CD8-positive, alpha-beta memory T cell (primary cell): ENCODE data around the gene ZW10. TPM values are rescaled to one million over a fixed set of nuclear protein-coding genes. Genes with fewer than 3 reads are reported as not detected.

Experiments
- CTCF ChIA-PET: fragments of 350-600 bp; sonication (Branson Sonifier 250); formaldehyde crosslinking; loops from one replicate; lab custom pipeline; 2021; ENCODE audit warnings: antibody characterized with exemption; lab: Charles Lee
- POLR2A ChIA-PET: fragments of 350-600 bp; sonication (Branson Sonifier 250); formaldehyde crosslinking; loops from one replicate; lab custom pipeline; 2021; ENCODE audit warnings: antibody characterized with exemption; lab: Charles Lee
- DNase-seq, 5 donors: peaks; one replicate each; pipeline versions ENCODE4 v3.0.0 to v3.0.0-alpha.2; 2020 to 2022; ENCODE audit warnings: mixed read lengths in 1 of 5
- H3K27ac ChIP-seq: one replicate; pipeline ENCODE4 v1.7.0; 2013; ENCODE audit warnings: low read depth, mild to moderate bottlenecking, low read length, moderate library complexity
- H3K27me3 ChIP-seq: 2 replicates; pipeline ENCODE4 v1.7.0; 2013; ENCODE audit warnings: low read length, mild to moderate bottlenecking; ENCODE audit not compliant: insufficient read depth, poor library complexity, severe bottlenecking
- H3K36me3 ChIP-seq: 2 replicates; pipeline ENCODE4 v1.7.0; 2013; ENCODE audit warnings: mild to moderate bottlenecking, low read length, moderate library complexity; ENCODE audit not compliant: insufficient read depth
- H3K4me1 ChIP-seq: 2 replicates; pipeline ENCODE4 v1.7.0; 2013; ENCODE audit warnings: mild to moderate bottlenecking, low read length, moderate library complexity; ENCODE audit not compliant: insufficient read depth
- H3K4me3 ChIP-seq: 2 replicates; pipeline ENCODE4 v1.7.0; 2013; ENCODE audit warnings: mild to moderate bottlenecking, low read length
- H3K9me3 ChIP-seq: 2 replicates; pipeline ENCODE4 v1.7.0; 2013; ENCODE audit warnings: mild to moderate bottlenecking, low read length
- H3K27ac Mint-ChIP-seq, 8 donors: one replicate each; pipeline ENCODE4 v1.8.0; 2020 to 2021; ENCODE audit warnings: mixed read lengths in 8 of 8, mild to moderate bottlenecking in 6 of 8, inconsistent platforms in 3 of 8, moderate library complexity in 3 of 8
- H3K27me3 Mint-ChIP-seq, 2 donors: one replicate each; pipeline ENCODE4 v1.8.0; 2020 to 2021; ENCODE audit warnings: mixed read lengths in 2 of 2, mild to moderate bottlenecking in 1 of 2, moderate library complexity in 1 of 2
- H3K36me3 Mint-ChIP-seq, 3 donors: one replicate each; pipeline ENCODE4 v1.8.0; 2020 to 2021; ENCODE audit warnings: mixed read lengths in 3 of 3, inconsistent platforms in 1 of 3, mild to moderate bottlenecking in 1 of 3
- H3K4me1 Mint-ChIP-seq, 3 donors: one replicate each; pipeline ENCODE4 v1.8.0; 2020 to 2021; ENCODE audit warnings: mixed read lengths in 3 of 3, inconsistent platforms in 1 of 3, mild to moderate bottlenecking in 1 of 3
- H3K4me3 Mint-ChIP-seq, 7 donors: one replicate each; pipeline ENCODE4 v1.8.0; 2020 to 2021; ENCODE audit warnings: mixed read lengths in 7 of 7, mild to moderate bottlenecking in 6 of 7, moderate library complexity in 4 of 7, inconsistent platforms in 2 of 7
- H3K9me3 Mint-ChIP-seq, 5 donors: one replicate each; pipeline ENCODE4 v1.8.0; 2020 to 2022; ENCODE audit warnings: mixed read lengths in 5 of 5, mild to moderate bottlenecking in 3 of 5, moderate library complexity in 2 of 5, inconsistent platforms in 1 of 5
- polyA plus RNA-seq: library from polyadenylated mRNA; unstranded; fragments of 300-500 nt; fragmentation: Illumina TruSeq; gene quantifications from one replicate; pipeline ENCODE4 v1.2.3, GENCODE V29; 2021
- total RNA-seq, 2 experiments: library from RNA; stranded (reverse); gene quantifications; one replicate each; pipeline ENCODE4 v1.2.3, GENCODE V29; 2021

The ZW10 gene
- total RNA-seq (10 to 100 TPM; 21.3 to 24.7 TPM), polyA plus RNA-seq (15.5 TPM)

GRCh38 chr11:113773416-113774173 lies at the start of gene ZW10:
ZW10 (minus strand) TSS chr11:113773692; CDS start chr11:113773666, 26 bp downstream.
- H3K4me3 ChIP-seq = peak within 1 kb of the TSS; percentile 96
- H3K27me3 ChIP-seq = no peaks in the 10 kb centered on the region
- H3K9me3 ChIP-seq = no peaks in the 10 kb centered on the region
- Mint-ChIP-seq H3K27me3 (peaks cover 1 to 3% of the 10 kb centered on the region in 2 donors), H3K36me3 (peaks cover 0 to 24% (median 1%) of the 10 kb centered on the region in 3 donors), H3K4me3 (peak within 1 kb of the TSS; percentile 97 to 99 (median 98)), H3K9me3 (no peaks in the 10 kb centered on the region), H3K4me1 (peaks cover 26 to 35% (median 32%) of the 10 kb centered on the region in 3 donors), H3K27ac (peak within 1 kb of the TSS; percentile 85 to 99 (median 96))
- ChIA-PET POLR2A (no interaction called here), CTCF (interaction anchor here (0.8 to 1.6 kb wide), 5 partner anchors 8 to 467 kb away, joined by 3 to 6 read pairs (median 3); no protein-coding TSS in a partner anchor)
- peak; percentile 90 to 93 (median 90) for DNase-seq
- H3K36me3 ChIP-seq = no peaks in the 10 kb centered on the region
- peak within 1 kb of the TSS; percentile 77 for H3K27ac ChIP-seq
- H3K4me1 ChIP-seq = peaks cover 11% of the 10 kb centered on the region

- Histone ChIP-seq H3K27me3 (no peaks in the 10 kb centered on the region), H3K36me3 (peaks cover 15% of the 10 kb centered on the region), H3K27ac (no peak overlapping the region), H3K9me3 (no peaks in the 10 kb centered on the region), H3K4me1 (no peaks in the 10 kb centered on the region), H3K4me3 (no peak overlapping the region)
- ChIA-PET CTCF (no interaction called here), POLR2A (no interaction called here)
- DNase-seq = no peak
- Mint-ChIP-seq H3K4me1 (peaks cover 0 to 3% (median 0%) of the 10 kb centered on the region in 3 donors), H3K4me3 (no peak overlapping the region), H3K27me3 (no peaks in the 10 kb centered on the region), H3K36me3 (peaks cover 16 to 65% (median 21%) of the 10 kb centered on the region in 3 donors), H3K9me3 (no peaks in the 10 kb centered on the region), H3K27ac (no peak overlapping the region)
Observed at GRCh38 chr11:113818426-113818825, 44.9 kb upstream of the ZW10 start.

GRCh38 chr11:113817626-113818025 lies 44.1 kb upstream of the ZW10 start:
- CTCF ChIA-PET = no interaction called here
- peaks cover 9% of the 10 kb centered on the region for H3K36me3 ChIP-seq
- H3K4me3 Mint-ChIP-seq = no peak overlapping the region

GRCh38 chr11:113817162-113817561 lies 43.7 kb upstream of the ZW10 start:
- no peaks in the 10 kb centered on the region for H3K9me3 Mint-ChIP-seq
- peaks cover 0 to 3% (median 0%) of the 10 kb centered on the region in 3 donors for H3K4me1 Mint-ChIP-seq
- Histone ChIP-seq H3K27ac (no peak overlapping the region), H3K4me1 (no peaks in the 10 kb centered on the region), H3K4me3 (no peak overlapping the region), H3K27me3 (no peaks in the 10 kb centered on the region), H3K36me3 (peaks cover 9% of the 10 kb centered on the region), H3K9me3 (no peaks in the 10 kb centered on the region)
- peaks cover 12 to 68% (median 17%) of the 10 kb centered on the region in 3 donors for H3K36me3 Mint-ChIP-seq
- POLR2A ChIA-PET = no interaction called here
- H3K27ac Mint-ChIP-seq = peak overlapping the region in 1 of 8 donors; percentile 66
- no peaks in the 10 kb centered on the region for H3K27me3 Mint-ChIP-seq
- CTCF ChIA-PET = no interaction called here
- no peak overlapping the region for H3K4me3 Mint-ChIP-seq
- DNase-seq = no peak

More at GRCh38 chr11:113817626-113818025, 44.1 kb upstream of the ZW10 start:
- no peaks in the 10 kb centered on the region for H3K9me3 Mint-ChIP-seq
- Histone ChIP-seq H3K4me1 (no peaks in the 10 kb centered on the region), H3K27ac (no peak overlapping the region), H3K27me3 (no peaks in the 10 kb centered on the region), H3K9me3 (no peaks in the 10 kb centered on the region), H3K4me3 (no peak overlapping the region)
- POLR2A ChIA-PET = no interaction called here
- H3K27me3 Mint-ChIP-seq = no peaks in the 10 kb centered on the region
- H3K27ac Mint-ChIP-seq = peak overlapping the region in 2 of 8 donors; percentile 45 to 66
- peaks cover 12 to 67% (median 18%) of the 10 kb centered on the region in 3 donors for H3K36me3 Mint-ChIP-seq
- no peak for DNase-seq
- peaks cover 0 to 3% (median 0%) of the 10 kb centered on the region in 3 donors for H3K4me1 Mint-ChIP-seq

GRCh38 chr11:113814181-113814580 lies 40.7 kb upstream of the ZW10 start:
- POLR2A ChIA-PET = no interaction called here

GRCh38 chr11:113808931-113809330 lies 35.4 kb upstream of the ZW10 start:
- H3K27me3 Mint-ChIP-seq = no peaks in the 10 kb centered on the region
- ChIA-PET CTCF (no interaction called here), POLR2A (no interaction called here)
- peaks cover 0 to 83% (median 25%) of the 10 kb centered on the region in 3 donors for H3K36me3 Mint-ChIP-seq
- no peaks in the 10 kb centered on the region for H3K9me3 ChIP-seq
- peak overlapping the region in 1 of 8 donors; percentile 61 for H3K27ac Mint-ChIP-seq
- H3K4me1 ChIP-seq = no peaks in the 10 kb centered on the region
- H3K27ac ChIP-seq = no peak overlapping the region
- H3K36me3 ChIP-seq = peaks cover 21% of the 10 kb centered on the region
- no peak overlapping the region for H3K4me3 Mint-ChIP-seq
- H3K27me3 ChIP-seq = no peaks in the 10 kb centered on the region
- DNase-seq = no peak
- H3K4me3 ChIP-seq = no peak overlapping the region
- no peaks in the 10 kb centered on the region for H3K9me3 Mint-ChIP-seq
- no peaks in the 10 kb centered on the region for H3K4me1 Mint-ChIP-seq

More at GRCh38 chr11:113814181-113814580, 40.7 kb upstream of the ZW10 start:
- Mint-ChIP-seq H3K4me1 (peaks cover 0 to 3% (median 0%) of the 10 kb centered on the region in 3 donors), H3K27me3 (no peaks in the 10 kb centered on the region), H3K36me3 (peaks cover 0 to 63% (median 19%) of the 10 kb centered on the region in 3 donors), H3K9me3 (no peaks in the 10 kb centered on the region), H3K4me3 (no peak overlapping the region), H3K27ac (peak overlapping the region in 2 of 8 donors; percentile 9 to 10)
- Histone ChIP-seq H3K4me1 (no peaks in the 10 kb centered on the region), H3K27ac (no peak overlapping the region), H3K36me3 (no peaks in the 10 kb centered on the region), H3K27me3 (no peaks in the 10 kb centered on the region), H3K4me3 (no peak overlapping the region), H3K9me3 (no peaks in the 10 kb centered on the region)
- no peak for DNase-seq
- CTCF ChIA-PET = no interaction called here

- Histone ChIP-seq H3K4me3 (no peak overlapping the region), H3K27ac (no peak overlapping the region), H3K9me3 (no peaks in the 10 kb centered on the region), H3K27me3 (no peaks in the 10 kb centered on the region), H3K36me3 (peaks cover 34% of the 10 kb centered on the region), H3K4me1 (no peaks in the 10 kb centered on the region)
- H3K9me3 Mint-ChIP-seq = no peaks in the 10 kb centered on the region
- no peaks in the 10 kb centered on the region for H3K27me3 Mint-ChIP-seq
- CTCF ChIA-PET = interaction anchor here (1.2 to 2.3 kb wide), 4 partner anchors 10 to 457 kb away, joined by 3 to 8 read pairs (median 4); no protein-coding TSS in a partner anchor
- peak overlapping the region in 2 of 8 donors; percentile 34 to 66 for H3K27ac Mint-ChIP-seq
- POLR2A ChIA-PET = no interaction called here
- peaks cover 3 to 85% (median 33%) of the 10 kb centered on the region in 3 donors for H3K36me3 Mint-ChIP-seq
- DNase-seq = no peak
- H3K4me3 Mint-ChIP-seq = no peak overlapping the region
- H3K4me1 Mint-ChIP-seq = no peaks in the 10 kb centered on the region
Observed at GRCh38 chr11:113806406-113806805, 32.9 kb upstream of the ZW10 start.

GRCh38 chr11:113805640-113806039 lies 32.1 kb upstream of the ZW10 start:
- no peaks in the 10 kb centered on the region for H3K27me3 ChIP-seq
- no peaks in the 10 kb centered on the region for H3K9me3 ChIP-seq
- H3K36me3 Mint-ChIP-seq = peaks cover 3 to 88% (median 37%) of the 10 kb centered on the region in 3 donors
- ChIA-PET CTCF (interaction anchor here (1.2 to 2.3 kb wide), 4 partner anchors 9 to 457 kb away, joined by 3 to 8 read pairs (median 4); no protein-coding TSS in a partner anchor), POLR2A (no interaction called here)
- H3K27ac ChIP-seq = no peak overlapping the region
- H3K4me3 Mint-ChIP-seq = no peak overlapping the region
- peaks cover 34% of the 10 kb centered on the region for H3K36me3 ChIP-seq
- no peaks in the 10 kb centered on the region for H3K9me3 Mint-ChIP-seq
- H3K4me1 ChIP-seq = no peaks in the 10 kb centered on the region
- no peak for DNase-seq
- H3K27ac Mint-ChIP-seq = peak overlapping the region in 6 of 8 donors; percentile 14 to 68 (median 56)
- H3K27me3 Mint-ChIP-seq = no peaks in the 10 kb centered on the region
- no peak overlapping the region for H3K4me3 ChIP-seq
- H3K4me1 Mint-ChIP-seq = no peaks in the 10 kb centered on the region
